H1 (cell line): ENCODE data around the gene SH3RF3. TPM values are rescaled to one million over a fixed set of nuclear protein-coding genes. Genes with fewer than 3 reads are reported as not detected.

ENCODE experiments used
- CHD7 ChIP-seq: fragments of 300-600 bp; sonication (generic); IDR thresholded peaks from 2 replicates; pipeline ENCODE4 v1.7.1; 2012; ENCODE audit warnings: low read length, moderate library complexity, mild to moderate bottlenecking, inconsistent platforms; ENCODE audit not compliant: insufficient replicate concordance
- JUN ChIP-seq: IDR thresholded peaks from 2 replicates; pipeline ENCODE4 v1.6.1; 2011; ENCODE audit warnings: low read depth, mild to moderate bottlenecking, improper control_type of control experiment, low read length
- POLR2AphosphoS5 ChIP-seq: IDR thresholded peaks from 2 replicates; pipeline ENCODE4 v1.6.1; 2011; ENCODE audit warnings: low read depth, low read length
- POU5F1 ChIP-seq: IDR thresholded peaks from 2 replicates; pipeline ENCODE4 v1.6.1; 2011; ENCODE audit warnings: low read depth, mild to moderate bottlenecking, low read length, moderate library complexity
- SP2 ChIP-seq: IDR thresholded peaks from 2 replicates; pipeline ENCODE4 v1.6.1; 2012; ENCODE audit warnings: mild to moderate bottlenecking, low read length, inconsistent platforms
- polyA plus RNA-seq, 7 experiments: library from polyadenylated mRNA; depleted of rRNA in 3 of 7; stranded (reverse) in 5 of 7; unstranded in 2 of 7; fragments of >200 nt in 5 of 7; fragments of 200-250 nt in 2 of 7; gene quantifications; 1 replicate in 5 of 7; 2 replicates in 1 of 7; 4 replicates in 1 of 7; pipeline versions ENCODE4 v1.2.1 to v1.2.3, GENCODE V29; 2011 to 2013; ENCODE audit warnings: missing spikeins in 2 of 7, mixed read lengths in 2 of 7
- total RNA-seq: library from RNA; stranded (reverse); fragmentation: NEBNext Ultra II Directional; extraction: Animal tissue kit (Norgen Biotek cat#: 25700); gene quantifications from 2 replicates; pipeline ENCODE4 v1.2.1, GENCODE V29; 2021

Gene SH3RF3
- total and polyA plus RNA-seq, 2 of the 8 experiments (the other 6 are each of a cell fraction or from before 2014, with no cell fraction given): 0.11 to 0.65 TPM

- TF ChIP-seq CHD7 (no peak), POU5F1 (no peak), POLR2AphosphoS5 (no peak), SP2 (no peak), JUN (no peak)
Observed at GRCh38 chr2:109159096-109159495, 30.1 kb downstream of the SH3RF3 start (continued).
